Measurements from ENCODE around the gene REEP1.
"Not testable (repeated sequence)": the region's sequence is repeated elsewhere in the genome, so short reads cannot be mapped to it uniquely, and the experiment has no call there.

Gene REEP1

GRCh38 chr2:86280191-86280667 lies 57.2 kb downstream of the REEP1 start:
- DNase-seq: no peak

- no peak for DNase-seq
Measured at GRCh38 chr2:86275962-86276361, 61.5 kb downstream of the REEP1 start.

GRCh38 chr2:86275384-86275799 lies 62.0 kb downstream of the REEP1 start:
- no peak for DNase-seq

- no peak for DNase-seq
Measured at GRCh38 chr2:86274918-86275275, 62.5 kb downstream of the REEP1 start.

- DNase-seq: no peak
Measured at GRCh38 chr2:86274265-86274917, 63.0 kb downstream of the REEP1 start.

GRCh38 chr2:86272111-86272510 lies 65.3 kb downstream of the REEP1 start:
- DNase-seq: no peak

- no peak for DNase-seq
Measured at GRCh38 chr2:86271248-86271647, 66.2 kb downstream of the REEP1 start.

GRCh38 chr2:86263956-86264355 lies 73.5 kb downstream of the REEP1 start:
- no peak for DNase-seq

- no peak for DNase-seq
Measured at GRCh38 chr2:86260978-86261377, 76.4 kb downstream of the REEP1 start.

- DNase-seq: no peak
Measured at GRCh38 chr2:86258106-86258505, 79.3 kb downstream of the REEP1 start.

- DNase-seq: no peak
Measured at GRCh38 chr2:86256982-86257381, 80.4 kb downstream of the REEP1 start.

GRCh38 chr2:86256300-86256699 lies 81.1 kb downstream of the REEP1 start:
- no peak for DNase-seq

GRCh38 chr2:86254576-86255538 lies 82.6 kb downstream of the REEP1 start:
- no peak for DNase-seq

GRCh38 chr2:86253424-86253823 lies 84.0 kb downstream of the REEP1 start:
- no peak for DNase-seq

GRCh38 chr2:86251840-86252266 lies 85.6 kb downstream of the REEP1 start:
- no peak for DNase-seq

- DNase-seq: peak; percentile 17
Measured at GRCh38 chr2:86249579-86250391, 87.6 kb downstream of the REEP1 start.

- no peak for DNase-seq
Measured at GRCh38 chr2:86249176-86249575, 88.2 kb downstream of the REEP1 start.

- DNase-seq: not testable (repeated sequence)
Measured at GRCh38 chr2:86245222-86245621, 92.2 kb downstream of the REEP1 start.

GRCh38 chr2:86244781-86245180 lies 92.6 kb downstream of the REEP1 start:
- DNase-seq: not testable (repeated sequence)

GRCh38 chr2:86243950-86244733 lies 93.3 kb downstream of the REEP1 start:
- no peak for DNase-seq

GRCh38 chr2:86243272-86243671 lies 94.2 kb downstream of the REEP1 start:
- no peak for DNase-seq

- no peak for DNase-seq
Measured at GRCh38 chr2:86241611-86242010, 95.8 kb downstream of the REEP1 start.
